NB4 (cell line): ENCODE measurements around the gene MGST1.

ENCODE experiments used
- CTCF ChIP-seq: IDR thresholded peaks from one replicate; pipeline ENCODE4 v1.5.1; 2012; ENCODE audit warnings: low read depth, low read length
- MAX ChIP-seq: IDR thresholded peaks from 2 replicates; pipeline ENCODE4 v1.6.1; 2011; ENCODE audit warnings: low read depth, low read length
- POLR2A ChIP-seq: IDR thresholded peaks from 2 replicates; pipeline ENCODE4 v1.6.1; 2011; ENCODE audit warnings: mild to moderate bottlenecking; ENCODE audit not compliant: insufficient read length; ENCODE audit errors: extremely low read depth

GRCh38 chr12:16300736-16301135, 46.7 kb upstream of the MGST1 start:
- no peak for TF ChIP-seq POLR2A
- no peak for TF ChIP-seq CTCF
- no peak for TF ChIP-seq MAX
